ENCODE results near the gene MPV17L2. TPM values are rescaled to one million over a fixed set of nuclear protein-coding genes. Genes with fewer than 3 reads are reported as not detected.

MPV17L2 gene
- total RNA-seq, 2 experiments from 2014 or later, result 8.5 to 9.6 TPM

DNA sequence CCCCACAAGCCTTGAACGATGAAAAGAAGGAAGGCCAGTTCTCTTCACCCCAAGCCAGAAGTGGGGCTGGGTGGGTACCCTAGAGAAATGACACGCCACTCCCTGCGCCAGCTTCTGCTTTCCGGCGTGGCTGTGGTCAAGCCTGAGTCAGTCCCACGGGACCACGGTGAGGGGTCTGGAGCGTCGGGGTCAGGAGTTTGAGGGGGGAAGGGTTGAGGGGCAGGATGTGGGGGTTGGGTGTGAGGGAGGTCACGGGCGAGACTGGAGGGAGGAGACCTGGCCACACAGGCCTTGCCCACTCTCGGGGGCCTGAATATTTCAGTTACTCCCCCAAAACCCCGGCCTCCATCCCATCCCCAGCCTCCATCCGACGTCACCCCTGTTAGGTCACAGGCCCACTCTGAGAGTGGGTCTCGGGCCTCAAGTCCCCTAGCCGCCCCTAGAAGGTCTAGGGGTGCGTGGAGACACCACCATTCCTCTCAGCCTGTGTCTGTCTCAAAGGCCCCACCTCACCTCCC lies 19.9 kb upstream of the MPV17L2 start:
- peak overlapping the region; percentile 57 for H3K27ac Mint-ChIP-seq
- DNase-seq, result no peak
- intact Hi-C loops (cut with micrococcal nuclease), result no loop called here

DNA sequence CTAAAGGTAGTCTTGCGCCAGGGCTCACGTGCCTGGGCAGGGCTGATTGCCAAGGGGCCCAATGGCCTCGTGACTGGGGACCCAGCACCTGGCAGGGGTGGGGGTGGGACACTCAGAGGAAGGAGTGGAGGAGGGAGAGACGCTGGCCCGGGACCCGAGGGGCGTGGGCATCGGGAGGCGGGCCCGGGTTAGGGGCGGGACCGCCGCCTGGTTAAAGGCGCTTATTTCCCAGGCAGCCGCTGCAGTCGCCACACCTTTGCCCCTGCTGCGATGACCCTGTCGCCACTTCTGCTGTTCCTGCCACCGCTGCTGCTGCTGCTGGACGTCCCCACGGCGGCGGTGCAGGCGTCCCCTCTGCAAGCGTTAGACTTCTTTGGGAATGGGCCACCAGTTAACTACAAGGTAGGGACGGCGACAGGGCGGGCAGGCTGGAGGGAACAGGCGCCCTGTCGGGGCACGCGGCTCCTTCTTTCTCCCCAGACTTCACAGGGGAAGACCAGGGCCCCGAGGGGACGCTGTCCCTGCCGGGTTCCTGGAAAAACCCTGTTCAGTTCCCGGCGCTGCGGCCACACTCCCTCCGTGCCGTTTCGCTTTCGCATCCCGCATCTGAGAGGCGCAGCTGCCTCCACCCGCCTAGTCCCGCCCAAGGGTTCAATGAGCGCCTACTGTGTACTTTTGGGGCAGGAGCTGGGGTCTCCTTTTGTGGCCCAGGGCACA lies 19.3 kb upstream of the MPV17L2 start, which contains the start of gene IFI30:
Gene IFI30, plus strand, starts transcription at position 242 of the 717 bp plus-strand sequence. Its CDS starts 29 bp downstream, at position 271.
- DNase-seq, result peak; percentile 72
- Mint-ChIP-seq H3K36me3 (ENCODE audit: low read depth) (peaks cover 4% of the 10 kb centered on the region), H3K4me3 (peak within 1 kb of the TSS; percentile 80), H3K9me3 (no peaks in the 10 kb centered on the region), H3K27me3 (no peaks in the 10 kb centered on the region), H3K27ac (peak within 1 kb of the TSS; percentile 57), H3K4me1 (ENCODE audit: low read depth) (peaks cover 7% of the 10 kb centered on the region)
- no peak for TF ChIP-seq CTCF (IDR thresholded peaks at IDR 0.05)
- intact Hi-C loops (cut with micrococcal nuclease), result no loop called here
- ATAC-seq, result peak; percentile 86
- POLR2A ChIA-PET, result interaction anchor here (0.9 to 1.3 kb wide), 3 partner anchors 8 to 25 kb away, joined by 3 to 5 read pairs (median 5); no protein-coding TSS in a partner anchor
- CTCF ChIA-PET, result interaction anchor here (0.9 to 1.3 kb wide), 3 partner anchors 12 to 61 kb away, joined by 3 to 4 read pairs (median 3); partner anchors contain the start of gene MPV17L2

More for the DNA sequence above, 19.9 kb upstream of the MPV17L2 start:
- Mint-ChIP-seq H3K27me3 (no peaks in the 10 kb centered on the region), H3K4me1 (ENCODE audit: low read depth) (peaks cover 7% of the 10 kb centered on the region), H3K36me3 (ENCODE audit: low read depth) (peaks cover 9% of the 10 kb centered on the region), H3K9me3 (no peaks in the 10 kb centered on the region), H3K4me3 (peak overlapping the region; percentile 80)
- CTCF ChIA-PET, result interaction anchor here (1.3 kb wide), 1 partner anchor 60 kb away, joined by 7 read pairs; no protein-coding TSS in a partner anchor
- no peak for TF ChIP-seq CTCF (IDR thresholded peaks at IDR 0.05)
- ATAC-seq, result no peak
- POLR2A ChIA-PET, result interaction anchor here (1.3 kb wide), 1 partner anchor 13 kb away, joined by 4 read pairs; no protein-coding TSS in a partner anchor

GRCh38 chr19:18174983-18175382 lies 18.0 kb upstream of the MPV17L2 start:
- H3K27me3 Mint-ChIP-seq, result no peaks in the 10 kb centered on the region
- H3K4me3 Mint-ChIP-seq, result peak overlapping the region; percentile 80
- H3K36me3 Mint-ChIP-seq (ENCODE audit: low read depth), result peaks cover 4% of the 10 kb centered on the region
- ChIA-PET CTCF (interaction anchor here (0.9 to 1.3 kb wide), 4 partner anchors 13 to 62 kb away, joined by 3 to 4 read pairs (median 4); partner anchors contain the start of gene MPV17L2), POLR2A (interaction anchor here (1.3 kb wide), 1 partner anchor 9 kb away, joined by 5 read pairs; no protein-coding TSS in a partner anchor)
- ATAC-seq, result no peak
- H3K27ac Mint-ChIP-seq, result no peak overlapping the region
- TF ChIP-seq CTCF (IDR thresholded peaks at IDR 0.05), result no peak
- peaks cover 7% of the 10 kb centered on the region for H3K4me1 Mint-ChIP-seq (ENCODE audit: low read depth)
- intact Hi-C loops (cut with micrococcal nuclease), result no loop called here
- no peaks in the 10 kb centered on the region for H3K9me3 Mint-ChIP-seq
- no peak for DNase-seq

DNA sequence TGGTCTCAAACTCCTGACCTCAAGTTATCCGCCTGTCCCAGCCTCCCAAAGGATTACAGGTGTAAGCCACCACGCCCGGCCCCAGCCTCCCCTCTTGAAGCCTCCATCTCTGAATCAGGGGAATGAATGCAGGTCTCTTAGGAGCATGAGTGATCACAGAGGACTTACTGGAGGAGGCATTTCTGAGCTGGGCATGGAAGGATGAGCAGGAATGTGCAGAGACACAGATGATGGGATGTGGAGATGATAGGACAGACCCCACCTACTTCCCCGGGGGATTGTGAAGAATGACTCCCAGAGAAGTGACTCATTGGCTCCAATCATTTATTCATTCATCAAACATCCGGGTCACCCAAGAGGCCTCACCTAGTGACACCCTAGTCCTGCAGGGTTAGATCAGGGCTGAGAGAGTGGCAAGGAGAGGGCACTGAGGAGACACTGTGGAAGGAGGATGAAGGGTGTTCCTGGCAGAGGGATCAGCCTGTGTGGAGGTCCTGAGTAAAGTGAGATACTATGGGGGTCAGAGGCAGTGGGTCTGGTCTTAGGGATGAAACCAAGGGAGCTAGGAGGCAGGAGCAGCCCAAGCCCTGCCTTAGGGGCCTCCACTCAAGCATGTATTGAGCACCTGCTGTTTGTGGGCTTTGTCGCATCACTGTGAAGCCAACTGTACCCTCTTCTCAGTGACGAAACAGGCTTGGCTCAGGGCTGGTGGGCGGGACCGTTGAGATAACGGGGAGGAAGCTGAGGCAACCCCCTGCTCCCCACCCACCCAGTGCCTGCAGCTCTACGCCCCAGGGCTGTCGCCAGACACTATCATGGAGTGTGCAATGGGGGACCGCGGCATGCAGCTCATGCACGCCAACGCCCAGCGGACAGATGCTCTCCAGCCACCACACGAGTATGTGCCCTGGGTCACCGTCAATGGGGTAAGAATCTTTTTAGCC lies 16.4 kb upstream of the MPV17L2 start:
- TF ChIP-seq CTCF (IDR thresholded peaks at IDR 0.05), result no peak

More for the DNA sequence above, 16.4 kb upstream of the MPV17L2 start:
- Mint-ChIP-seq H3K4me3 (no peak overlapping the region), H3K9me3 (no peaks in the 10 kb centered on the region), H3K4me1 (ENCODE audit: low read depth) (peaks cover 7% of the 10 kb centered on the region), H3K27me3 (no peaks in the 10 kb centered on the region), H3K36me3 (ENCODE audit: low read depth) (peaks cover 4% of the 10 kb centered on the region), H3K27ac (no peak overlapping the region)
- ChIA-PET CTCF (interaction anchor here (0.7 to 1.9 kb wide), 7 partner anchors 8 to 76 kb away, joined by 3 to 7 read pairs (median 3); no protein-coding TSS in a partner anchor), POLR2A (interaction anchor here (0.6 to 2.0 kb wide), 3 partner anchors 8 to 25 kb away, joined by 3 to 7 read pairs (median 4); no protein-coding TSS in a partner anchor)
- DNase-seq (no peak), ATAC-seq (no peak)
- intact Hi-C loops (cut with micrococcal nuclease), result no loop called here

Data from activated CD8-positive, alpha-beta T cell treated with anti-CD3 and anti-CD28 coated beads for 36 hours (primary cell).